Umbilical cord (tissue), 2 donors: Measurements from ENCODE around the gene PLCB3. TPM values are rescaled to one million over a fixed set of nuclear protein-coding genes. Genes with fewer than 3 reads are reported as not detected.

Experiments
- DNase-seq: peaks from one replicate; pipeline ENCODE4 v3.0.0-alpha.2; 2015; ENCODE audit warnings: low spot score
- total RNA-seq: library from RNA; depleted of rRNA; stranded (reverse); fragments of >200 nt; gene quantifications from one replicate; pipeline ENCODE4 v1.2.3, GENCODE V29; 2014; ENCODE audit warnings: low replicate concordance; ENCODE audit not compliant: insufficient read depth

The PLCB3 gene
- total RNA-seq: 17.6 TPM

- DNase-seq: peak; percentile 49
These were observed at the start of gene PLCB3 for GRCh38 chr11:64251016-64251752. Gene PLCB3, plus strand, starts transcription at chr11:64251530. Its CDS starts 120 bp downstream, at chr11:64251650.

- DNase-seq: no peak
These were observed 49.8 kb upstream of the PLCB3 start for GRCh38 chr11:64201543-64201942.

GRCh38 chr11:64202992-64203391 is 48.3 kb upstream of the PLCB3 start:
- no peak for DNase-seq

- no peak for DNase-seq
These were observed 47.8 kb upstream of the PLCB3 start for GRCh38 chr11:64203421-64204079.

- DNase-seq: no peak
These were observed 47.3 kb upstream of the PLCB3 start for GRCh38 chr11:64204080-64204440.

- peak; percentile 93 for DNase-seq
These were observed 46.8 kb upstream of the PLCB3 start for GRCh38 chr11:64204464-64204989.

- no peak for DNase-seq
These were observed 44.7 kb upstream of the PLCB3 start, which contains the start of gene FERMT3 for GRCh38 chr11:64206457-64207255. Gene FERMT3, plus strand, starts transcription at chr11:64206721. Its CDS starts 644 bp downstream, at chr11:64207365.

GRCh38 chr11:64207256-64208085 is 43.9 kb upstream of the PLCB3 start:
- DNase-seq: peak; percentile 39

GRCh38 chr11:64208086-64208795 is 43.1 kb upstream of the PLCB3 start:
- no peak for DNase-seq

GRCh38 chr11:64208796-64209562 is 42.4 kb upstream of the PLCB3 start:
- no peak for DNase-seq

- no peak for DNase-seq
These were observed 41.8 kb upstream of the PLCB3 start for GRCh38 chr11:64209563-64209843.

- DNase-seq: no peak
These were observed 40.9 kb upstream of the PLCB3 start for GRCh38 chr11:64210301-64211020.

- DNase-seq: no peak
These were observed 40.0 kb upstream of the PLCB3 start for GRCh38 chr11:64211181-64211872.

- no peak for DNase-seq
These were observed 34.5 kb upstream of the PLCB3 start for GRCh38 chr11:64216879-64217278.

- no peak for DNase-seq
These were observed 32.5 kb upstream of the PLCB3 start for GRCh38 chr11:64218628-64219353.

- no peak for DNase-seq
These were observed 32.0 kb upstream of the PLCB3 start for GRCh38 chr11:64219354-64219684.

- no peak for DNase-seq
These were observed 31.6 kb upstream of the PLCB3 start for GRCh38 chr11:64219755-64220154.

GRCh38 chr11:64220271-64220670 is 31.1 kb upstream of the PLCB3 start:
- DNase-seq: no peak
